ENCODE data around the gene ARHGAP44. TPM values are rescaled to one million over a fixed set of nuclear protein-coding genes. Genes with fewer than 3 reads are reported as not detected.
A peak's percentile ranks its signal among the peaks of the same experiment; 100 is the strongest.

ARHGAP44 gene
- total RNA-seq, 1 experiment from 2014 or later: 9.9 TPM

GRCh38 chr17:12990041-12990808 lies 200.9 kb downstream of the ARHGAP44 start:
- H3K27me3 ChIP-seq (ENCODE audit: insufficient read depth, low read length): no peaks in the 10 kb centered on the region
- no CpG with 5 or more reads among the region's 25 CpGs for WGBS (ENCODE audit: extremely low coverage, insufficient read length, low lambda C conversion rate)
- H2AFZ ChIP-seq (ENCODE audit: low read length): no peak overlapping the region
- H2BK12ac ChIP-seq (ENCODE audit: insufficient read length, low read depth, low read length): no peak overlapping the region
- Mint-ChIP-seq H3K4me1 (peaks cover 24 to 32% of the 10 kb centered on the region in 2 experiments), H3K27ac (peak overlapping the region in 1 of 3 experiments; percentile 65; a peak in 1 of 7 replicates), H3K36me3 (ENCODE audit: insufficient read depth in 1 of 3, low read depth in 3 of 3) (peaks cover 20 to 57% (median 52%) of the 10 kb centered on the region in 3 experiments), H3K27me3 (ENCODE audit: low read depth) (peaks cover 2% of the 10 kb centered on the region; the same call in 1 of the 2 replicates), H3K9me3 (no peaks in the 10 kb centered on the region), H3K4me3 (no peak overlapping the region)
- no peaks in the 10 kb centered on the region for H3K79me2 ChIP-seq (ENCODE audit: insufficient read depth, low read length)
- no peak overlapping the region for H3T11ph ChIP-seq (ENCODE audit: low read length)
- H2BK120ac ChIP-seq (ENCODE audit: low read depth, low read length, poor library complexity, severe bottlenecking): no peak overlapping the region
- no peak overlapping the region for H3K9ac ChIP-seq (ENCODE audit: extremely low read depth, insufficient read length, low read length)
- peak; percentile 69 for DNase-seq
- H3K79me1 ChIP-seq (ENCODE audit: insufficient read depth, low read depth, low read length, poor library complexity, severe bottlenecking): no peaks in the 10 kb centered on the region
- no peak overlapping the region for H3K23ac ChIP-seq (ENCODE audit: insufficient read length, low read depth, low read length)
- H3K14ac ChIP-seq (ENCODE audit: insufficient read depth, low read length): no peak overlapping the region
- no peak overlapping the region for H2AK5ac ChIP-seq (ENCODE audit: insufficient read length, low read length)
- no peak overlapping the region for H3K4ac ChIP-seq (ENCODE audit: low read depth, low read length)
- H4K8ac ChIP-seq (replicated peaks; ENCODE audit: insufficient read length, low read depth, low read length): no peak overlapping the region
- no peak overlapping the region for H4K5ac ChIP-seq (ENCODE audit: insufficient read length, low read depth, low read length)
- no peak overlapping the region for H3K27ac ChIP-seq (ENCODE audit: insufficient read length, low read depth, low read length)
- no peaks in the 10 kb centered on the region for H3K9me3 ChIP-seq (ENCODE audit: control insufficient read depth, low read depth, low read length)
- no peak overlapping the region for H3K56ac ChIP-seq (ENCODE audit: insufficient read length, low read depth, low read length)
- no peaks in the 10 kb centered on the region for H4K20me1 ChIP-seq (ENCODE audit: control insufficient read depth, insufficient read depth, insufficient read length)
- no peaks in the 10 kb centered on the region for H3K23me2 ChIP-seq (ENCODE audit: insufficient read length, low read depth, low read length, poor library complexity, severe bottlenecking)
- H3K4me2 ChIP-seq (ENCODE audit: insufficient read depth, insufficient read length, low read length): no peak overlapping the region
- H2BK15ac ChIP-seq (ENCODE audit: low read depth, low read length): no peak overlapping the region
- TF ChIP-seq CTCF (conservative IDR thresholded peaks at IDR 0.05): no peak
- no peak overlapping the region for H2BK20ac ChIP-seq (ENCODE audit: low read depth, low read length, poor library complexity, severe bottlenecking)
- no peak overlapping the region for H2BK5ac ChIP-seq (ENCODE audit: insufficient read length, low read length)
- H3K18ac ChIP-seq (ENCODE audit: insufficient read length, low read depth, low read length): no peak overlapping the region
- H3K4me1 ChIP-seq (ENCODE audit: insufficient read depth, low read length): no peaks in the 10 kb centered on the region
- H4K91ac ChIP-seq (ENCODE audit: insufficient read length, low read depth, low read length): no peak overlapping the region
